ENCODE measurements around the gene INTS2.
"Not testable (repeated sequence)": the region's sequence is repeated elsewhere in the genome, so short reads cannot be mapped to it uniquely, and the experiment has no call there.

Gene INTS2

DNA sequence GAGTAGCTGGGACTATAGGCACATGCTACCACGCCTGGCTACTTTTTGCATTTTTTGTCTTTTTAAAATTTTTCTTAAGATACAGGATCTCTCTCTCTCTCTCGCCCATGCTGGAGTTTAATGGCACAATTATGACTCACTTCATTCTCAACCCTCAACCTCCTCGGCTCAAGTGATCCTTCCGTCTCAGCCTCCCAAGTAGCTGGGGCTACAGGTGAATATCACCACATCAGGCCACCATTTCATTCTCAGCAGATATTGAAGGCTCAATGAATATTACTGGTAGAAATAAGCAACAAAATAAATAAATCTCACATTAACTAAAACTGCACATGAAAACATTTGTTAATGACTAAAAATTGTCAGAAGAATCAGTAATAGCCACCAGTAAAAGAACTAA lies 106.1 kb downstream of the INTS2 start:
- no peak for DNase-seq

DNA sequence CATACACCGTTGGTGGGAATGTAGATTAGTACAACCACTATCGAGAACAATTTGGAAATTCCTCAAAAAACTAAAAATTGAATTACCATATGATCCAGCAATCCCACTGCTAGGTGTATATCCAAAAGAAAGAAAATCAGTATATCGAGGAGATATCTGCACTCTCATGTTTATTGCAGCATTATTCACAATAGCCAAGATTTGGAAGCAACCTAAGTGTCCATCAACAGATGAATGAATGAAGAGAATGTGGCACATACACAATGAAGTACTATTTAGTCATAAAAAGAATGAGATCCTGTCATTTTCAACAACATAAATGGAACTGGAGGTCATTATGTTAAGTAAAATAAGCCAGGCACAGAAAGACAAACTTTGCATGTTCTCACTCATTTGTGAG lies 108.5 kb downstream of the INTS2 start:
- DNase-seq = not testable (repeated sequence)

DNA sequence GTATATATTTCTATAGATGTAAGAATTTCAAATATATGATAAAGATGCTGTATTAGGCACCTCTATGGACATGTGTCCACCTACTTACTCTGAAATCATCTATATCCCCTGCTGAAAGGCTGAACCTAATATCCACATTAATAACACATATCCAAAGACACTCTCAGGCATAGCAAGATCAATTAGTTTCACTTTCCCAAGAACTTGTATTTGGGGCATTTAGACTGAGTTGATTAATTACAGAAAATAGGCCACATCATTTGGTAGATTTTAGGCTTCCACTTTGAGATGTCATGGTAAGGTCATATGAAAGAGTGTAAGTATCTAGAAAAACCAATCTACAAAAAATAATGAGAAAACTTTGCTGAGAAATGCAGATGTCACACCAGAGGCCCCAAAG lies 109.6 kb downstream of the INTS2 start:
- DNase-seq = no peak

DNA sequence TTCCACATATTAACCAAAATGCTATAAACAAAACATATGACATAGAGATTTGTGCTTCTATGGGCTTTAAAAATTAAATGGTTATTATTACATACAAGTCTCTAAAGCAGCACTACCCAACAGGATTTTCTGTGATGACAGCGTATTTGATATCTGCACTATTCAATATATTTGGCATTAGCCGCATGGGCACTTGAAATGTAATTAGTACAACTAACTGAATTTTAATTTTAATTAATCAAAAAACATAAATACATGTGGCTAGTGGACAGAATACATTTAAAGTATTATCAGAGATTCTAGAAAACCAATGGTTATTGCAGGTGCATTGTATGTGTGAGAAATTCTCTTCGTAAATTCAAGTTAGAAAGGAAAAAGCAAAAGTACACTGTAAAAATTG lies 110.3 kb downstream of the INTS2 start:
- no peak for DNase-seq

DNA sequence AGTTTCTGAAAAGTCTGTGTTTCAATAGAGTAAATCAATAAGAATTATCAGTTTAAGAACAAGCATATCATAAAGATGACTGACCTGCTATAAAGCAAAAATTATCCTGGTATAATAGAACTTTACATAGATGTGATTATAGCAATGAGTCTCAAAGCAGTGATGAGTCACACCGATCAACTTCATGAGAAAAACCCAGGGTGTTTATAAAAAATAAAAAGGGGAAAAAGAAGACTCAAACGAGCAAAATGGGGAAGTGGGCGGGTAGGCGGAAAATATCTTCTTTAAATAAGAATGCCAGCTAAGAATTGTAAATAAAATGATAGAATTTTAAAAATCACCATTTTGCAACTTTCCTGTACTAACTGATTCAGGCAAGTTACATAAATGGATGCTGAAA lies 111.2 kb downstream of the INTS2 start:
- no peak for DNase-seq

DNA sequence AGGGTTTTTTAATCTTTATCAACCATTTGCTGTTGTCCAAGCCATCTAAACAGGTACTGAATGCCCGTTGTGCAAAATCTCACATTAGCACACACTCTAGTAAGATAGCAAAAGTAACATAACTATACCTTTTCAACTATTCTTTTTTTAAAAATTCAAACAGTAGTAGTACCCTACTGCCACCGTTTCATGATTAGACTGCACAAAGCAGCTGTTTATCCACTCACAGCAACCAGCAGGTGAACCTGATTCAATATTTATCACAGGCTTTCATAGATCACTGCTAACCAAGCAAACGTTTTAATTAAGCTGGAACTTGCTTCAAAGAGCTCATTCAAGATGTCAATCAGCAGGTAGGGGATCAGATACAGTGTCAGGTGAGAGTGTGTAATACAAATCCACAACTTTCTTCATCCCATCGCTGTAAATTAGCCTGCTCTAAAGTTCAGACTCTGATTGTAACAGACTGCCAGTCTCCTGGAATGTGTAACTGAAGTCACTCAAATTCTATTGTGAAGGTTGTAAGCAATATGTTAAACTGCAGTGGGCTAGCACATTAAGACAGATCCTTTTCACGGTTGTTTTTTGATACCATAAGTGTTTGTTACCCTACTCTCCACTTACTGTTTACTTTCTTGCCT lies 111.8 kb downstream of the INTS2 start:
- DNase-seq = no peak
